ENCODE data around the gene TMEM106C.

Gene TMEM106C

DNA sequence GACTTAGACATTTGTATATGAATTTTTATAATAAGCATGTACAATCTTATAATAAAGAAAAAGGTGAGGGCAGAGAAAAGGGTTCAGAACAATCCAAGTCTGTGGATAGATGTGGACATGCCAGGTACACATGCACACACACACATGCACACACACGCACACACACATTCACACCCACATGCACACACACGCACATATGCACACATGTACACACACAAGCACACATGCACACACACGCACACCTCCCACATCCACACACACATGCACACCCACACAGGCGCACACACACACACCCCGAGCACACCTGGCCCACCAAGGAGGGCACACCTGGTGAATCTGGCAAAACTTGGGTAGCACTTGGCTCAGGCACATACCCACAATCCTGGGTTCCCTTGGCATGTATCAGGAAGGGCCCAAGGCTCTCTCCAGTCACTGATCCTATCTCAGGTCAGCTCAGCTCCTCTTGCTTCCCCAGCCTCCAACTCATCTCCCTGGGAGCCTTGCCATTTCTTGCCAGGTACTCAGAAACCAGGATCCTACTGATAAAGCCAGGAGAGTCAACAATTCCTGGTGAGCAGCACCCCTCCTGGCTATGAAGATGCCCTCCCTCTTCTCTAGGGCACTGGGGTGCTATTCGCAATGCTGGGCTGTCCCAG is 18.6 kb upstream of the TMEM106C start:
- DNase-seq = no peak
- H3K9me3 ChIP-seq (ENCODE audit: control insufficient read depth, low read length) = no peaks in the 10 kb centered on the region
- H3K23ac ChIP-seq (ENCODE audit: low read length in 2 of 2) = no peak overlapping the region
- H2BK15ac ChIP-seq (ENCODE audit: low read depth, poor library complexity, severe bottlenecking) = no peak overlapping the region
- H3K4me2 ChIP-seq (ENCODE audit: low read length, poor library complexity, severe bottlenecking) = no peak overlapping the region
- H3K27ac ChIP-seq (ENCODE audit: low read length, poor library complexity, severe bottlenecking) = no peak overlapping the region
- no peak overlapping the region for H3K4me3 ChIP-seq (ENCODE audit: insufficient read depth in 1 of 2, low read depth in 1 of 2, low read length in 2 of 2)
- H4K91ac ChIP-seq (ENCODE audit: low read length) = no peak overlapping the region
- H3K4ac ChIP-seq (ENCODE audit: low read depth in 1 of 2, low read length in 2 of 2) = no peak overlapping the region
- peaks cover 28% of the 10 kb centered on the region for H3K4me1 ChIP-seq (ENCODE audit: control insufficient read depth, insufficient read depth, low read depth, low read length)
- H3K14ac ChIP-seq (ENCODE audit: low read length in 2 of 2) = no peak overlapping the region
- H2BK5ac ChIP-seq (ENCODE audit: low read depth, low read length, poor library complexity, severe bottlenecking) = no peak overlapping the region
- H2AFZ ChIP-seq (ENCODE audit: low read depth, low read length) = no peak overlapping the region
- peaks cover 7 to 25% of the 10 kb centered on the region in 2 experiments for H3K27me3 ChIP-seq (ENCODE audit: control insufficient read depth in 1 of 2, insufficient read depth in 1 of 2, low read length in 2 of 2)
- no peak overlapping the region for H4K8ac ChIP-seq (ENCODE audit: low read length)
- H3K36me3 ChIP-seq (ENCODE audit: control insufficient read depth in 1 of 2, insufficient read depth in 2 of 2, low read depth in 1 of 2, low read length in 2 of 2) = no peaks in the 10 kb centered on the region
- no peak overlapping the region for H3K18ac ChIP-seq (ENCODE audit: low read depth in 1 of 2, low read length in 2 of 2)
- no peak overlapping the region for H2BK12ac ChIP-seq (ENCODE audit: low read length in 2 of 2)
- H3K79me1 ChIP-seq (replicated peaks; ENCODE audit: low read length, poor library complexity, severe bottlenecking) = no peaks in the 10 kb centered on the region
- 73% methylated on average over 6 of the region's 6 CpGs for WGBS
- no peak overlapping the region for H2AK5ac ChIP-seq (ENCODE audit: low read length, severe bottlenecking)
- H3K9ac ChIP-seq (ENCODE audit: low read length) = no peak overlapping the region
- H2BK120ac ChIP-seq (ENCODE audit: low read depth, low read length) = no peak overlapping the region

DNA sequence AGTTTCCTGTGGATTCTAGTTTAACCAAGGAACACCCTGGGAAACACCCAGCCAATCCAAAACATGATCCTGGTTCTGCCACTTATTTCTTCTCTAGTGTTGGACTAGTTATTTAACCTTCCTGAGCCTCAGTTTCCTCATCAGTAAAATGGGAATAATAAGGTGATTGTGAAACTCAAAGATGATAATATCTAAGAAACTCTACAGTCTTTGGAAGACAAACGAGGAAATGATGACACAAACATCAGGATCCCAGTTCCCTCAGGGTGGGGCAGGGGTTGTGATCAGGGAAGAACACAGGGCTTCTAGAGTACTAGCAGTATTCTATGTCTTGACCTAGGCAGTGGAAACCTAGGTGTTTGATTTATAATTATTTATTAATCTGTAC is 18.1 kb upstream of the TMEM106C start:
- 44% methylated on average over 1 of the region's 1 CpG for WGBS
- Histone ChIP-seq H3K4me3 (ENCODE audit: insufficient read depth in 1 of 2, low read depth in 1 of 2, low read length in 2 of 2) (no peak overlapping the region), H3K9ac (ENCODE audit: low read length) (no peak overlapping the region), H3K36me3 (ENCODE audit: control insufficient read depth in 1 of 2, insufficient read depth in 2 of 2, low read depth in 1 of 2, low read length in 2 of 2) (no peaks in the 10 kb centered on the region), H3K4me2 (ENCODE audit: low read length, poor library complexity, severe bottlenecking) (no peak overlapping the region), H3K4ac (ENCODE audit: low read depth in 1 of 2, low read length in 2 of 2) (no peak overlapping the region), H2BK120ac (ENCODE audit: low read depth, low read length) (no peak overlapping the region), H3K4me1 (ENCODE audit: control insufficient read depth, insufficient read depth, low read depth, low read length) (peaks cover 31% of the 10 kb centered on the region), H3K27ac (ENCODE audit: low read length, poor library complexity, severe bottlenecking) (no peak overlapping the region), H3K79me1 (replicated peaks; ENCODE audit: low read length, poor library complexity, severe bottlenecking) (no peaks in the 10 kb centered on the region), H3K9me3 (ENCODE audit: control insufficient read depth, low read length) (no peaks in the 10 kb centered on the region), H2AFZ (ENCODE audit: low read depth, low read length) (no peak overlapping the region), H3K23ac (ENCODE audit: low read length in 2 of 2) (no peak overlapping the region), H2BK12ac (ENCODE audit: low read length in 2 of 2) (no peak overlapping the region), H2AK5ac (ENCODE audit: low read length, severe bottlenecking) (no peak overlapping the region), H3K18ac (ENCODE audit: low read depth in 1 of 2, low read length in 2 of 2) (no peak overlapping the region), H4K91ac (ENCODE audit: low read length) (no peak overlapping the region), H3K27me3 (ENCODE audit: control insufficient read depth in 1 of 2, insufficient read depth in 1 of 2, low read length in 2 of 2) (peaks cover 7 to 20% of the 10 kb centered on the region in 2 experiments), H4K8ac (ENCODE audit: low read length) (no peak overlapping the region), H2BK15ac (ENCODE audit: low read depth, poor library complexity, severe bottlenecking) (no peak overlapping the region), H3K14ac (ENCODE audit: low read length in 2 of 2) (no peak overlapping the region), H2BK5ac (ENCODE audit: low read depth, low read length, poor library complexity, severe bottlenecking) (no peak overlapping the region)
- DNase-seq = no peak

DNA sequence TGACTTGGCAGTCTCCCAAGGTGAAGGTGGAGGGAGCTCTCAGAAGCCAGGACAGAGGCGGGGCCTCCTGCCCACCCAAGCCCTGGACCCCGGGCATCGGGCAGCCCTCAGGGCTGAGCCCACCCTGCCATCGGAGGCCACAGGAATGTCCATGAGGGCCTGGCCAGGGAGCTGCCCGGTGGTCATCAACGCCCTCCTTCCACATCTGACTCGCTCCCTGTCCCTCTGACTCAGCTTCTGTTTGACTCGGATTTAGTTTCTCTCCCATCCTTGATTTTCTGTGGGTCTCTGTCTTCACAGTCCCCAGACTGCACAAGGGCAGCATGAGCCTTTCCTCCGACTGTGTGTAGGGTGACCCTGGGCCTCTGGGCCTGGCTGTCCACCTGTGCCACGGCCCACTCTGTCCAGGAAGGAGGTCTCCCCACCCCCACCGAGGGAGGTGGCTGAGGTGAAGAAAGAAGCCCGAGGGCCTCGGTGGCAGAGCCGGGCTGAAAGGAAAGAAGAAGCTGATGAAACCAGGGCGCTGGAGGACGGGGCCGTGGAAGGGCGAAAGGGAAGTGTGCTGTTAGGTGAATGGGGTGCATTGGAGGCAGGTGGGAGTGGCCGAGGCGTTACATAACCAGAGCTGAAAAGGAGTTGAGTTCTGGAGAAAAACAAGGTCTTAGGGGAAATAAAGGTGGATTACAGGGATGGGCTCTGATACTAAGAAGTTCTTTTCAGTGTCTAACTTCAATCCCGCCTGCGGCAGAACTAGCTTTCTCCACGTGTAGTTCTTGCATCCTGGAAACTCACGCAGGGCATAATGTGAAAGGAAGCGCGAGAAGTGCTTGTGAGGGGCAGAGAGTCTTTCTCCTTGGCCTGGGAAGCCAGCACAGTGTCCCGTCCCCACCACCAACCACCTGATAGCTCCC is 16.7 kb upstream of the TMEM106C start:
- Histone ChIP-seq H2AK5ac (ENCODE audit: low read length, severe bottlenecking) (no peak overlapping the region), H2BK15ac (ENCODE audit: low read depth, poor library complexity, severe bottlenecking) (no peak overlapping the region), H3K4me3 (ENCODE audit: insufficient read depth in 1 of 2, low read depth in 1 of 2, low read length in 2 of 2) (no peak overlapping the region), H3K79me1 (replicated peaks; ENCODE audit: low read length, poor library complexity, severe bottlenecking) (no peaks in the 10 kb centered on the region), H3K23ac (ENCODE audit: low read length in 2 of 2) (no peak overlapping the region), H3K9me3 (ENCODE audit: control insufficient read depth, low read length) (no peaks in the 10 kb centered on the region), H3K18ac (ENCODE audit: low read depth in 1 of 2, low read length in 2 of 2) (peak overlapping the region in 1 of 2 experiments; percentile 44), H3K4ac (ENCODE audit: low read depth in 1 of 2, low read length in 2 of 2) (peak overlapping the region in 1 of 2 experiments; percentile 13), H3K27me3 (ENCODE audit: control insufficient read depth in 1 of 2, insufficient read depth in 1 of 2, low read length in 2 of 2) (peaks cover 7 to 22% of the 10 kb centered on the region in 2 experiments), H2BK12ac (ENCODE audit: low read length in 2 of 2) (peak overlapping the region; percentile 49 to 94), H2BK5ac (ENCODE audit: low read depth, low read length, poor library complexity, severe bottlenecking) (no peak overlapping the region), H3K36me3 (ENCODE audit: control insufficient read depth in 1 of 2, insufficient read depth in 2 of 2, low read depth in 1 of 2, low read length in 2 of 2) (no peaks in the 10 kb centered on the region), H2AFZ (ENCODE audit: low read depth, low read length) (peak overlapping the region; percentile 8), H4K91ac (ENCODE audit: low read length) (peak overlapping the region; percentile 66), H3K9ac (ENCODE audit: low read length) (no peak overlapping the region), H4K8ac (ENCODE audit: low read length) (peak overlapping the region; percentile 55), H2BK120ac (ENCODE audit: low read depth, low read length) (peak overlapping the region; percentile 42), H3K4me2 (ENCODE audit: low read length, poor library complexity, severe bottlenecking) (no peak overlapping the region), H3K14ac (ENCODE audit: low read length in 2 of 2) (peak overlapping the region in 1 of 2 experiments; percentile 9), H3K27ac (ENCODE audit: low read length, poor library complexity, severe bottlenecking) (no peak overlapping the region), H3K4me1 (ENCODE audit: control insufficient read depth, insufficient read depth, low read depth, low read length) (peaks cover 28% of the 10 kb centered on the region)
- 70% methylated on average over 27 of the region's 27 CpGs for WGBS
- DNase-seq = peak; percentile 46

DNA sequence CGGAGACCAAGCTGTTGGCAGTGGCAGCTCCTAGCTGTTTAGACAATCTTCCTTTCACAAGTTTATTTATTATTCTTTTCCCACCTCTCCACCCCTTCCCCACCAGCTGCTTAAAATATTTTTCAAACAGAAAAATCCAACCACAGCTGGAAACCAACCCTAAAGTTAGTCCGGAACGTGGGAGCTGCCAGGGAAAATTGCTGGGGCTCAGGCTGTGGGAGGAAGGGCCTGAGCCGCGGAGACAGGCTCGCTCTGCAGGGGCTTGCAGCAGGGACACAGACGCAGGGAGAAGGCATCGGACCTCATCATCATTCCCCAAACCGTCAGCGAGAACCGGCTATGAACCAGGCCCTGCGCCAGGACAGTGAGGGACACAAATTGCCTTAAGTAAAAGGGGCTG is 16.1 kb upstream of the TMEM106C start:
- no peak overlapping the region for H4K91ac ChIP-seq (ENCODE audit: low read length)
- 71% methylated on average over 12 of the region's 12 CpGs for WGBS
- H3K9ac ChIP-seq (ENCODE audit: low read length) = no peak overlapping the region
- H2BK5ac ChIP-seq (ENCODE audit: low read depth, low read length, poor library complexity, severe bottlenecking) = no peak overlapping the region
- peaks cover 13 to 24% of the 10 kb centered on the region in 2 experiments for H3K27me3 ChIP-seq (ENCODE audit: control insufficient read depth in 1 of 2, insufficient read depth in 1 of 2, low read length in 2 of 2)
- no peaks in the 10 kb centered on the region for H3K9me3 ChIP-seq (ENCODE audit: control insufficient read depth, low read length)
- H3K36me3 ChIP-seq (ENCODE audit: control insufficient read depth in 1 of 2, insufficient read depth in 2 of 2, low read depth in 1 of 2, low read length in 2 of 2) = no peaks in the 10 kb centered on the region
- no peaks in the 10 kb centered on the region for H3K79me1 ChIP-seq (replicated peaks; ENCODE audit: low read length, poor library complexity, severe bottlenecking)
- no peak overlapping the region for H3K14ac ChIP-seq (ENCODE audit: low read length in 2 of 2)
- no peak overlapping the region for H3K23ac ChIP-seq (ENCODE audit: low read length in 2 of 2)
- no peak overlapping the region for H3K4me3 ChIP-seq (ENCODE audit: insufficient read depth in 1 of 2, low read depth in 1 of 2, low read length in 2 of 2)
- no peak overlapping the region for H4K8ac ChIP-seq (ENCODE audit: low read length)
- H2AK5ac ChIP-seq (ENCODE audit: low read length, severe bottlenecking) = no peak overlapping the region
- no peak overlapping the region for H3K18ac ChIP-seq (ENCODE audit: low read depth in 1 of 2, low read length in 2 of 2)
- H2AFZ ChIP-seq (ENCODE audit: low read depth, low read length) = no peak overlapping the region
- no peak for DNase-seq
- peaks cover 22% of the 10 kb centered on the region for H3K4me1 ChIP-seq (ENCODE audit: control insufficient read depth, insufficient read depth, low read depth, low read length)
- peak overlapping the region; percentile 31 for H2BK15ac ChIP-seq (ENCODE audit: low read depth, poor library complexity, severe bottlenecking)
- H2BK12ac ChIP-seq (ENCODE audit: low read length in 2 of 2) = peak overlapping the region; percentile 17 to 94
- H3K27ac ChIP-seq (ENCODE audit: low read length, poor library complexity, severe bottlenecking) = no peak overlapping the region
- H3K4ac ChIP-seq (ENCODE audit: low read depth in 1 of 2, low read length in 2 of 2) = peak overlapping the region in 1 of 2 experiments; percentile 61
- no peak overlapping the region for H2BK120ac ChIP-seq (ENCODE audit: low read depth, low read length)
- no peak overlapping the region for H3K4me2 ChIP-seq (ENCODE audit: low read length, poor library complexity, severe bottlenecking)
